ENCODE data around the gene EFNA1. TPM values are rescaled to one million over a fixed set of nuclear protein-coding genes. Genes with fewer than 3 reads are reported as not detected.

The EFNA1 gene
- total and polyA plus RNA-seq, 2 donors (not counting 3 experiments of a cell fraction or from before 2014, with no cell fraction given) = 107 to 289 TPM

GRCh38 chr1:155099331-155099730 is 28.3 kb upstream of the EFNA1 start:
- Histone ChIP-seq H3K4me1 (ENCODE audit: control insufficient read depth, extremely low read depth, insufficient read depth, low read length) (no peaks in the 10 kb centered on the region), H3K4me3 (replicated peaks in 1 of 3; ENCODE audit: insufficient read depth in 1 of 3, low read depth in 1 of 3, low read length in 3 of 3) (no peak overlapping the region), H3K9me1 (replicated peaks; ENCODE audit: control insufficient read depth, extremely low read depth, insufficient read depth, low read length) (no peaks in the 10 kb centered on the region), H3K79me2 (ENCODE audit: control insufficient read depth, insufficient read depth, low read length) (no peaks in the 10 kb centered on the region), H4K20me1 (replicated peaks; ENCODE audit: control insufficient read depth, extremely low read depth, insufficient read depth, low read length) (no peaks in the 10 kb centered on the region), H3K4me2 (ENCODE audit: insufficient read depth, low read length) (no peak overlapping the region), H2AFZ (ENCODE audit: low read depth, low read length) (no peak overlapping the region), H3K27me3 (ENCODE audit: control insufficient read depth in 2 of 2, insufficient read depth in 2 of 2, low read length in 2 of 2) (peaks cover 8 to 19% of the 10 kb centered on the region in 2 experiments), H3K9me3 (replicated peaks; ENCODE audit: control insufficient read depth, insufficient read depth, low read length) (no peaks in the 10 kb centered on the region), H3K9ac (replicated peaks; ENCODE audit: extremely low read depth, insufficient read depth, low read length) (no peak overlapping the region), H3K27ac (ENCODE audit: insufficient read depth, low read depth, low read length) (no peak overlapping the region), H3K36me3 (ENCODE audit: control insufficient read depth in 2 of 2, extremely low read depth in 1 of 2, insufficient read depth in 2 of 2, low read length in 2 of 2) (no peaks in the 10 kb centered on the region)
- no TSS peak for BruUV-seq (replicated peaks)
- intact Hi-C loops (cut with micrococcal nuclease) (no loop called here), dilution Hi-C loops (cut with MboI; ENCODE audit: extremely low pct_ligation_motif_present, low sequenced_read_pairs) (no loop called here)
- TF ChIP-seq MYC (IDR thresholded peaks at IDR 0.05; ENCODE audit: low read depth, low read length) (no peak), MAX (IDR thresholded peaks at IDR 0.05; ENCODE audit: insufficient read depth, insufficient read length) (no peak), POLR2A (IDR thresholded peaks at IDR 0.05; ENCODE audit: low read depth, low read length) (no peak), POLR2AphosphoS5 (IDR thresholded peaks at IDR 0.05; ENCODE audit: insufficient read depth, low read depth, low read length) (no peak), CTCF (IDR thresholded peaks at IDR 0.05; ENCODE audit: extremely low read depth in 1 of 2, insufficient read depth in 1 of 2, low read depth in 1 of 2, low read length in 2 of 2) (no peak), GATA2 (IDR thresholded peaks at IDR 0.05; ENCODE audit: insufficient read depth, insufficient read length, low read depth, low read length) (no peak), JUN (IDR thresholded peaks at IDR 0.05; ENCODE audit: borderline replicate concordance, insufficient read depth, insufficient read length, low read depth) (no peak), FOS (IDR thresholded peaks at IDR 0.05; ENCODE audit: borderline replicate concordance, insufficient read depth, low read length) (no peak), EZH2 (IDR thresholded peaks at IDR 0.05; ENCODE audit: borderline replicate concordance, low read depth, low read length, severe bottlenecking) (no peak)
- POLR2A ChIA-PET = no interaction called here
- DNase-seq (ENCODE audit: low read depth, low spot score) = no peak
- CTCF ChIA-PET = interaction anchor here (13.7 kb wide), 1 partner anchor 70 kb away, joined by 673 read pairs; the partner anchor contains the start of gene KRTCAP2
- FAIRE-seq = no peak
